ENCODE results near the gene RBPMS2.
A peak's percentile ranks its signal among the peaks of the same experiment; 100 is the strongest.

The RBPMS2 gene

GRCh38 chr15:64696481-64696880, 78.9 kb downstream of the RBPMS2 start:
- no peak for TF ChIP-seq CTCF (IDR thresholded peaks at IDR 0.05)
- no peak for DNase-seq (ENCODE audit: low spot score)
- Histone ChIP-seq H3K4me3 (no peak overlapping the region), H3K27ac (no peak overlapping the region)

GRCh38 chr15:64695561-64695992, 79.8 kb downstream of the RBPMS2 start:
- Histone ChIP-seq H3K27ac (peak overlapping the region in 1 of 2 donors; percentile 36), H3K4me3 (no peak overlapping the region)
- no peak for TF ChIP-seq CTCF (IDR thresholded peaks at IDR 0.05)
- no peak for DNase-seq (ENCODE audit: low spot score)

- H3K27ac ChIP-seq: peak overlapping the region; percentile 20 to 36
- TF ChIP-seq CTCF (IDR thresholded peaks at IDR 0.05): no peak
- no peak for DNase-seq (ENCODE audit: low spot score)
- no peak overlapping the region for H3K4me3 ChIP-seq
Observed at GRCh38 chr15:64694816-64695215, 80.6 kb downstream of the RBPMS2 start.

- peak; percentile 82 for DNase-seq (ENCODE audit: low spot score)
- TF ChIP-seq CTCF (IDR thresholded peaks at IDR 0.05): no peak
- peak overlapping the region; percentile 2 for H3K4me3 ChIP-seq
- H3K27ac ChIP-seq: peak overlapping the region; percentile 70 to 75
Observed at GRCh38 chr15:64693134-64693533, 82.3 kb downstream of the RBPMS2 start.

GRCh38 chr15:64691896-64692565, 83.4 kb downstream of the RBPMS2 start:
- H3K27ac ChIP-seq: peak overlapping the region; percentile 70 to 75
- DNase-seq (ENCODE audit: low spot score): no peak

GRCh38 chr15:64690578-64691296, 84.7 kb downstream of the RBPMS2 start:
- no peak for TF ChIP-seq CTCF (IDR thresholded peaks at IDR 0.05)
- DNase-seq (ENCODE audit: low spot score): no peak
- Histone ChIP-seq H3K27ac (peak overlapping the region; percentile 28 to 74), H3K4me3 (no peak overlapping the region)

More at GRCh38 chr15:64691896-64692565, 83.4 kb downstream of the RBPMS2 start:
- TF ChIP-seq CTCF (IDR thresholded peaks at IDR 0.05): no peak
- H3K4me3 ChIP-seq: no peak overlapping the region

- Histone ChIP-seq H3K4me3 (no peak overlapping the region), H3K27ac (peak overlapping the region; percentile 28 to 74)
- no peak for TF ChIP-seq CTCF (IDR thresholded peaks at IDR 0.05)
- DNase-seq (ENCODE audit: low spot score): no peak
Observed at GRCh38 chr15:64690008-64690407, 85.4 kb downstream of the RBPMS2 start.

Measured in coronary artery (tissue), 2 donors.